Loucy (cell line): ENCODE data around the gene CLTB.
"Not testable (repeated sequence)": the region's sequence is repeated elsewhere in the genome, so short reads cannot be mapped to it uniquely, and the experiment has no call there.

Experiments used
- H2AFZ ChIP-seq: fragments of 200-600 bp; sonication (generic); 2 replicates; pipeline ENCODE4 v1.6.0; 2016; ENCODE audit warnings: antibody characterized with exemption, mild to moderate bottlenecking, low read length, moderate library complexity
- H3F3A ChIP-seq: fragments of 200-600 bp; 2 replicates; pipeline ENCODE4 v1.6.0; 2016; ENCODE audit warnings: antibody characterized with exemption, low read depth, mild to moderate bottlenecking
- H3K27me3 ChIP-seq: fragments of 200-600 bp; sonication (generic); 2 replicates; pipeline ENCODE4 v1.6.1; 2014; ENCODE audit warnings: low read length, mild to moderate bottlenecking; ENCODE audit not compliant: insufficient read depth, poor library complexity, severe bottlenecking
- H3K36me3 ChIP-seq: fragments of 200-600 bp; sonication (generic); 2 replicates; pipeline ENCODE4 v1.6.1; 2016; ENCODE audit warnings: low read length; ENCODE audit not compliant: insufficient read depth
- H3K4me1 ChIP-seq: fragments of 200-600 bp; sonication (generic); 2 replicates; pipeline ENCODE4 v1.5.1; 2014; ENCODE audit warnings: low read length, mild to moderate bottlenecking; ENCODE audit not compliant: insufficient read depth, poor library complexity, severe bottlenecking
- H3K4me2 ChIP-seq: fragments of 200-600 bp; sonication (generic); 2 replicates; pipeline ENCODE4 v1.6.0; 2014; ENCODE audit warnings: antibody characterized with exemption, low read length, low read depth, mild to moderate bottlenecking; ENCODE audit not compliant: poor library complexity, severe bottlenecking
- H3K4me3 ChIP-seq: fragments of 200-600 bp; sonication (generic); 2 replicates; pipeline ENCODE4 v1.5.1; 2014; ENCODE audit warnings: low read length, mild to moderate bottlenecking, mixed read lengths; ENCODE audit not compliant: poor library complexity, severe bottlenecking
- H3K79me2 ChIP-seq: fragments of 200-600 bp; sonication (generic); 2 replicates; pipeline ENCODE4 v1.6.1; 2014; ENCODE audit warnings: low read length; ENCODE audit not compliant: insufficient read depth
- H3K9ac ChIP-seq: fragments of 200-600 bp; sonication (generic); 2 replicates; pipeline ENCODE4 v1.6.0; 2014; ENCODE audit warnings: mild to moderate bottlenecking, low read depth, low read length, moderate library complexity; ENCODE audit not compliant: poor library complexity, severe bottlenecking
- H3K9me2 ChIP-seq: fragments of 200-600 bp; sonication (generic); replicated peaks from 2 replicates; pipeline ENCODE4 v1.6.1; 2016; ENCODE audit warnings: low read depth, low read length, mixed read lengths
- H3K9me3 ChIP-seq: fragments of 200-600 bp; sonication (generic); 2 replicates; pipeline ENCODE4 v1.6.1; 2014; ENCODE audit warnings: mild to moderate bottlenecking, antibody characterized with exemption, low read length, low read depth; ENCODE audit not compliant: insufficient read depth
- H4K20me1 ChIP-seq: fragments of 200-600 bp; sonication (generic); 2 replicates; pipeline ENCODE4 v1.6.0; 2014; ENCODE audit warnings: antibody characterized with exemption, low read length, mild to moderate bottlenecking; ENCODE audit not compliant: insufficient read depth, poor library complexity, severe bottlenecking
- EZH2phosphoT487 ChIP-seq: fragments of 200-600 bp; IDR thresholded peaks from 2 replicates; pipeline ENCODE4 v1.6.1; 2018; ENCODE audit warnings: antibody characterized with exemption, mild to moderate bottlenecking, moderate library complexity, borderline replicate concordance
- TF ChIP-seq, protein P1 (sequence below): fragments of 200-600 bp; sonication (generic); conservative IDR thresholded peaks from 2 replicates; pipeline ENCODE4 v1.5.1; 2014; ENCODE audit warnings: mild to moderate bottlenecking, antibody characterized with exemption, low read length

Gene CLTB

DNA sequence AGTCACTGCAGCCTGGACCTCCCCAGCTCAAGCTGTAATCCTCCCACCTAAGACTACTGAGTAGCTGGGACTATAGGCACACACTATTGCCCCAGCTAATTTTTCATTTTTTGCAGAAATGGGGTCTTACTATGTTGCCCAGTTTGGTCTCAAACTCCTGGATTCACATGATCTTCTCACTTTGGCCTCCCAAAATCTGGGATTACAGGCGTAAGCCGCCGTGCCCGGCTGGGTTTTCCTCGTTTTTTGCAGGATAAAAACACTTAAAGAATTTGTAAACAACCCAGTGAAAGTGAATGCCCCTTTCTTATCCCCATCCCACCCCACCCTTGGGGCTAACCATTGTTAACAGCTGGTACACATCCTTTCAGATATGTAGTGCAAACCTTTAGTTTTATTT is 7.7 kb downstream of the CLTB start:
- H3K9ac ChIP-seq = no peak overlapping the region
- H3K9me2 ChIP-seq = no peaks in the 10 kb centered on the region
- H3K36me3 ChIP-seq = no peaks in the 10 kb centered on the region
- H3K4me3 ChIP-seq = no peak overlapping the region
- no peaks in the 10 kb centered on the region for H4K20me1 ChIP-seq
- no peak overlapping the region for H2AFZ ChIP-seq
- no peaks in the 10 kb centered on the region for H3K4me1 ChIP-seq
- no peaks in the 10 kb centered on the region for H3K9me3 ChIP-seq
- no peaks in the 10 kb centered on the region for H3F3A ChIP-seq
- H3K79me2 ChIP-seq = no peaks in the 10 kb centered on the region
- H3K4me2 ChIP-seq = no peak overlapping the region
- no peaks in the 10 kb centered on the region for H3K27me3 ChIP-seq
- TF ChIP-seq, protein P1, sequence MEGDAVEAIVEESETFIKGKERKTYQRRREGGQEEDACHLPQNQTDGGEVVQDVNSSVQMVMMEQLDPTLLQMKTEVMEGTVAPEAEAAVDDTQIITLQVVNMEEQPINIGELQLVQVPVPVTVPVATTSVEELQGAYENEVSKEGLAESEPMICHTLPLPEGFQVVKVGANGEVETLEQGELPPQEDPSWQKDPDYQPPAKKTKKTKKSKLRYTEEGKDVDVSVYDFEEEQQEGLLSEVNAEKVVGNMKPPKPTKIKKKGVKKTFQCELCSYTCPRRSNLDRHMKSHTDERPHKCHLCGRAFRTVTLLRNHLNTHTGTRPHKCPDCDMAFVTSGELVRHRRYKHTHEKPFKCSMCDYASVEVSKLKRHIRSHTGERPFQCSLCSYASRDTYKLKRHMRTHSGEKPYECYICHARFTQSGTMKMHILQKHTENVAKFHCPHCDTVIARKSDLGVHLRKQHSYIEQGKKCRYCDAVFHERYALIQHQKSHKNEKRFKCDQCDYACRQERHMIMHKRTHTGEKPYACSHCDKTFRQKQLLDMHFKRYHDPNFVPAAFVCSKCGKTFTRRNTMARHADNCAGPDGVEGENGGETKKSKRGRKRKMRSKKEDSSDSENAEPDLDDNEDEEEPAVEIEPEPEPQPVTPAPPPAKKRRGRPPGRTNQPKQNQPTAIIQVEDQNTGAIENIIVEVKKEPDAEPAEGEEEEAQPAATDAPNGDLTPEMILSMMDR = no peak
- TF ChIP-seq EZH2phosphoT487 = no peak

DNA sequence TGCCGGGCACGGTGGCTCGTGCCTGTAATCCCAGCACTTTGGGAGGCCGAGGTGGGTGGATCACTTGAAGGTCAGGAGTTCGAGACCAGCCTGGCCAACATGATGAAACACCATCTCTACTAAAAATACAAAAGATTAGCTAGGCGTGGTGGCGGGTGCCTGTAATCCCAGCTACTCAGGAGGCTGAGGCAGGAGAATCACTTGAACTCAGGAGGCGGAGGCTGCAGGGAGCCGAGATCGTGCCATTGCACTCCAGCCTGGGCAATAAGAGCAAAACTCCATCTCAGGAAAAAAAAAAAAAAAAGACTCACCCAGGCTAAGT is 8.1 kb downstream of the CLTB start:
- H4K20me1 ChIP-seq, H3K79me2 ChIP-seq, H3K36me3 ChIP-seq, H2AFZ ChIP-seq, H3K4me3 ChIP-seq, H3K27me3 ChIP-seq, H3K9ac ChIP-seq, H3K9me3 ChIP-seq, H3K9me2 ChIP-seq, H3K4me2 ChIP-seq, H3F3A ChIP-seq, H3K4me1 ChIP-seq: not testable (repeated sequence)

DNA sequence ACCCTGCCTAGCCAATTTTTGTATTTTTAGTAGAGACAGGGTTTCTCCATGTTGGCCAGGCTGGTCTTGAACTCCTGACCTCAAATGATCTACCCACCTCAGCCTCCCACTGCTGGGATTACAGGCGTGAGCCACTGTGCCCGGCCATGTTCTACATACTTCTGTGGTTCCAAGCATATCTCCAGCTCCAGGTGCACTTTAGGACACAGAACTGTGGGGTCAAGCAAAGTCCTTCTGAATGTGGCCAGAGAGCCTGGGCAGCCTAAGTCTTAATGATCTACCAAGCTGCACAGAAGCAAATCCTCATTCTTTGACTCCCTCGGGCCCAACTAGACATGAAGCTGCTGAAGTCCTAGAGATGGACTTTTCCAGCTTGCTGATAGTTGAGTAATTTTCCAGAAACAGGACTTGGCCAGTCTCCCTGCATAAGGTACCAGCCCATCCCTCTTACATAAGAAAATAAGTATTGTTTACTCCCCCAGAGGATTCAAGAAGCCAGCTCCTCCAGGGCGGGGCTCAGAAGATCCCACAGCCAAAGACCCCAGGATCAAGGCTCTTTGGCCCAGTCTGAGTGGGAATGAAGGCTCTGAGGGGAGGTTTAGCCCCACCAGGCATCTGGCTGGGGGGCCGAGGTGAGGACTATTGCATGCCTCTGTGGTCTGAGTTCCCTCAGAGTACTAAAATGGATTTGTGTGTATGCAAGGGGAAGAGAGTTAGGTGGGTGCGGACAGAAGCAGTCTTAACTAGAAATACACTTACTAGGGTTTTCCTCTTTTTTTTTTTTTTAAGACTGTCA is 8.7 kb downstream of the CLTB start:
- Histone ChIP-seq H3K27me3 (no peaks in the 10 kb centered on the region), H3K4me1 (no peaks in the 10 kb centered on the region), H4K20me1 (no peaks in the 10 kb centered on the region), H3K9ac (no peak overlapping the region), H2AFZ (no peak overlapping the region), H3K4me3 (no peak overlapping the region), H3K36me3 (no peaks in the 10 kb centered on the region), H3K4me2 (no peak overlapping the region), H3K9me2 (no peaks in the 10 kb centered on the region), H3K79me2 (no peaks in the 10 kb centered on the region), H3F3A (no peaks in the 10 kb centered on the region), H3K9me3 (no peaks in the 10 kb centered on the region)
- TF ChIP-seq EZH2phosphoT487 = no peak
- TF ChIP-seq, protein P1 = no peak

DNA sequence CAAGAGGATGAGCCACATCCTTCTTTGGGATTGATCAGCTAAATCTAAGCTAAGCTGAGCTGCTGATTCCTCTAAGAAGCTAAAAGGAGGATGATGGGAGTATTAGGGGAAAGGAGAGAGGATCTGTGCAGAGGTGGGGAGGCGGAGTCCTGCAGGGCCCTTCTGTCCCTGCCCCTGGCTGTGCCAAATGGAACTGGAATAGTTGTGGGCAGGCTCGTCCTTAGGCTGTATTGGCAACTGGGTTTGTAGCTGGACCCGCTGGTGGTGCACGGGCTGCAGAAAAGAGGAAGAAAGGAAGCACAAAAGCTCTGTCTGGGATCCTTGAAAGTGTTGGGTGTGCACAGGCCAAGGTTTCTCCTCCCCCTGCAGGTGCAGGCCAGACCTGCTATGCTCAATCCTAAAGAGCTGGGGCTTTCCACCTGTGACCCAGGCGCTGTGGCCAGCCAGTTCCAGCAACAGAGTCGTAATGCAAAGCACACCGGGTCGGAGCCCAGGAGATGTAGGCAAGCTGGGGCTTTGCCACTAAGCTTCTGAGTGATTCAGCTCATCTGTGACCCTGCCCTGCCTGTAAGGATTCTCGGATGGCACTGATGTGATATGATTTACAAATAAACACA is 9.8 kb downstream of the CLTB start:
- Histone ChIP-seq H3K4me3 (no peak overlapping the region), H3K4me2 (no peak overlapping the region), H3K9ac (no peak overlapping the region), H3K9me3 (no peaks in the 10 kb centered on the region), H3F3A (no peaks in the 10 kb centered on the region), H2AFZ (no peak overlapping the region), H4K20me1 (no peaks in the 10 kb centered on the region), H3K27me3 (no peaks in the 10 kb centered on the region), H3K36me3 (no peaks in the 10 kb centered on the region), H3K79me2 (no peaks in the 10 kb centered on the region), H3K9me2 (no peaks in the 10 kb centered on the region), H3K4me1 (no peaks in the 10 kb centered on the region)
- TF ChIP-seq EZH2phosphoT487 = no peak
- TF ChIP-seq, protein P1 = no peak
